CD14-positive monocyte (primary cell): Measurements from ENCODE around the gene TP53TG3F. TPM values are rescaled to one million over a fixed set of nuclear protein-coding genes. Genes with fewer than 3 reads are reported as not detected.
"Not testable (repeated sequence)": the region's sequence is repeated elsewhere in the genome, so short reads cannot be mapped to it uniquely, and the experiment has no call there.

Experiments used
- DNase-seq, 3 donors: peaks; one replicate each; pipeline ENCODE4 v3.0.0-alpha.2; 2011 to 2022
- H2AFZ ChIP-seq: 2 replicates; pipeline ENCODE4 v1.6.0; 2012; ENCODE audit warnings: mild to moderate bottlenecking, low read depth, low read length, inconsistent platforms; ENCODE audit not compliant: insufficient read depth, poor library complexity, severe bottlenecking
- H3K27ac ChIP-seq, 2 donors: 1 replicate in 1 of 2; 2 replicates in 1 of 2; pipeline ENCODE4 v1.5.1; 2012 to 2013; ENCODE audit warnings: low read length in 2 of 2, control low read depth in 1 of 2, inconsistent platforms in 1 of 2, low read depth in 1 of 2, mild to moderate bottlenecking in 1 of 2
- H3K27me3 ChIP-seq, 2 donors: one replicate each; pipeline versions ENCODE4 v1.6.0 to v1.6.1; 2011 to 2013; ENCODE audit warnings: low read length in 2 of 2; ENCODE audit not compliant: control insufficient read depth in 2 of 2, insufficient read depth in 2 of 2
- H3K36me3 ChIP-seq, 2 donors: replicated peaks in 1 of 2; 1 replicate in 1 of 2; 2 replicates in 1 of 2; pipeline versions ENCODE4 v1.5.1 to v1.6.1; 2012 to 2013; ENCODE audit warnings: low read length in 2 of 2, control low read depth in 1 of 2, inconsistent platforms in 1 of 2, mild to moderate bottlenecking in 1 of 2; ENCODE audit not compliant: insufficient read depth in 2 of 2, control insufficient read depth in 1 of 2
- H3K4me1 ChIP-seq, 2 donors: 1 replicate in 1 of 2; 2 replicates in 1 of 2; pipeline versions ENCODE4 v1.5.1 to v1.6.1; 2012 to 2013; ENCODE audit warnings: low read length in 2 of 2, control low read depth in 1 of 2, inconsistent platforms in 1 of 2, mild to moderate bottlenecking in 1 of 2, moderate library complexity in 1 of 2; ENCODE audit not compliant: insufficient read depth in 2 of 2, control insufficient read depth in 1 of 2
- H3K4me2 ChIP-seq: replicated peaks from 2 replicates; pipeline ENCODE3; 2012; ENCODE audit warnings: low read length, moderate library complexity, mild to moderate bottlenecking; ENCODE audit not compliant: poor library complexity, severe bottlenecking; ENCODE audit errors: extremely low read depth
- H3K4me3 ChIP-seq, 3 experiments: fragments of 200-600 bp in 1 of 3; sonication (generic) in 1 of 3; replicated peaks in 1 of 3; 1 replicate in 2 of 3; 2 replicates in 1 of 3; pipeline ENCODE4 v1.5.1; 2011 to 2013; ENCODE audit warnings: low read length in 3 of 3, mild to moderate bottlenecking in 3 of 3, control low read depth in 2 of 3, low read depth in 2 of 3, inconsistent platforms in 1 of 3, moderate library complexity in 1 of 3
- H3K79me2 ChIP-seq: 2 replicates; pipeline ENCODE4 v1.6.0; 2012; ENCODE audit warnings: mild to moderate bottlenecking, control low read depth, inconsistent platforms, low read length, moderate library complexity; ENCODE audit not compliant: insufficient read depth
- H3K9ac ChIP-seq: 2 replicates; pipeline ENCODE4 v1.6.0; 2017; ENCODE audit warnings: low read length, mild to moderate bottlenecking; ENCODE audit not compliant: insufficient read depth, poor library complexity, severe bottlenecking
- H3K9me3 ChIP-seq, 2 donors: replicated peaks in 1 of 2; 1 replicate in 1 of 2; 2 replicates in 1 of 2; pipeline versions ENCODE4 v1.5.1 to v1.6.1; 2012 to 2013; ENCODE audit warnings: low read length in 2 of 2, control low read depth in 1 of 2; ENCODE audit not compliant: control insufficient read depth in 1 of 2, insufficient read depth in 1 of 2
- H4K20me1 ChIP-seq: 2 replicates; pipeline ENCODE4 v1.6.0; 2012; ENCODE audit warnings: mild to moderate bottlenecking, low read length, control low read depth, moderate library complexity; ENCODE audit not compliant: insufficient read depth
- H3K27ac Mint-ChIP-seq, 7 donors: one replicate each; pipeline ENCODE4 v1.8.0; 2020; ENCODE audit warnings: mild to moderate bottlenecking in 7 of 7, mixed read lengths in 7 of 7, moderate library complexity in 6 of 7, inconsistent platforms in 2 of 7
- H3K27me3 Mint-ChIP-seq, 3 donors: one replicate each; pipeline ENCODE4 v1.8.0; 2021 to 2022; ENCODE audit warnings: low read depth in 3 of 3, mild to moderate bottlenecking in 3 of 3, mixed read lengths in 3 of 3, moderate library complexity in 3 of 3, inconsistent platforms in 1 of 3
- H3K36me3 Mint-ChIP-seq, 2 donors: one replicate each; pipeline ENCODE4 v1.8.0; 2020; ENCODE audit warnings: mixed read lengths in 2 of 2, inconsistent platforms in 1 of 2, mild to moderate bottlenecking in 1 of 2
- H3K4me1 Mint-ChIP-seq: one replicate; pipeline ENCODE4 v1.8.0; 2020; ENCODE audit warnings: mild to moderate bottlenecking, mixed read lengths
- H3K4me3 Mint-ChIP-seq, 2 donors: one replicate each; pipeline ENCODE4 v1.8.0; 2020; ENCODE audit warnings: mild to moderate bottlenecking in 2 of 2, mixed read lengths in 2 of 2, moderate library complexity in 1 of 2
- H3K9me3 Mint-ChIP-seq, 7 donors: one replicate each; pipeline ENCODE4 v1.8.0; 2020 to 2022; ENCODE audit warnings: mixed read lengths in 7 of 7, mild to moderate bottlenecking in 6 of 7, moderate library complexity in 6 of 7, inconsistent platforms in 2 of 7
- WGBS: methylation state at CpG from one replicate; pipeline ENCODE4 v1.1.5; 2013; ENCODE audit warnings: missing lambda C conversion rate; ENCODE audit not compliant: insufficient coverage; 5-methylcytosine and 5-hydroxymethylcytosine counted together
- intact Hi-C, 2 donors: fragments of 100-400 bp; cut with micrococcal nuclease; formaldehyde crosslinking; loops; one replicate each; pipeline versions ENCODE4 v1.15.0 to v1.15.1; 2023
- polyA plus RNA-seq, 3 donors: library from polyadenylated mRNA; depleted of rRNA in 1 of 3; unstranded in 2 of 3; stranded (reverse) in 1 of 3; fragments of 300-500 nt in 2 of 3; fragments of >200 nt in 1 of 3; fragmentation: Illumina TruSeq in 2 of 3; gene quantifications; 1 replicate in 2 of 3; 2 replicates in 1 of 3; pipeline ENCODE4 v1.2.3, GENCODE V29; 2012 to 2021
- small RNA-seq: library from RNA; depleted of rRNA; stranded (forward); fragments of <200 nt; gene quantifications from one replicate; pipeline ENCODE3, GENCODE V24; 2012; ENCODE audit warnings: low read depth; ENCODE audit not compliant: insufficient read length

Gene TP53TG3F
- polyA plus RNA-seq, 3 donors = not detected

DNA sequence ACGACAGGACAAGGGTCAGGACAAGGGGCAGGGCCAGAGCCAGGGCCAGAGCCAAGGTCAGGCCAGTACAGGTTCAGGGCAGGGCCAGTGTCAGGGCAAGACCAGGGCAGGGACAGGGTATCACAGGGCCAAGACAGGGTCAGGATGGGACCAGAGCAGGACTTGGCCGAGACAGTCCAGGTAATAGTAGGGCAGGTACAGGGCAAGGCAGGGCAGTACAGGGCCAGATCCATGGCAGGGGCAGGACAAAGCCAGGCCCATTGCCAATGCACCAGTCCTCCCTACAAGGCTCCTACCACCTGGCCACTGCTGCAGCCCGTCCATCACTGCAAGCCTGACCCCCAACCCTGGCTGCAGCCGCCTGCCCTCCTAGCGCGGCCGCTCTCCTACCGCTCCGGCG, 50.5 kb downstream of the TP53TG3F start:
- H3K4me1 Mint-ChIP-seq, H2AFZ ChIP-seq, H3K27ac ChIP-seq, H3K4me3 Mint-ChIP-seq, H3K79me2 ChIP-seq, H3K36me3 ChIP-seq, H3K27me3 Mint-ChIP-seq, H3K4me2 ChIP-seq, intact Hi-C loops, H3K27ac Mint-ChIP-seq, DNase-seq, H3K9ac ChIP-seq, H3K4me1 ChIP-seq, H3K36me3 Mint-ChIP-seq, H3K4me3 ChIP-seq, H3K27me3 ChIP-seq, H3K9me3 ChIP-seq, H3K9me3 Mint-ChIP-seq, H4K20me1 ChIP-seq: not testable (repeated sequence)
- 100% methylated on average over 1 of the region's 10 CpGs for WGBS

Small RNA genes within 50 kb of the gene (small RNA-seq; reads per million reads assigned to genes)
- gene AC136944.5 = not detected
- not detected for gene AC136944.6

Other genes with a start within 250 kb of the TP53TG3F start
- not detected for gene TP53TG3E, start 155.3 kb upstream of the TP53TG3F start, polyA plus RNA-seq
- not detected for gene TP53TG3B, start 98.8 kb upstream of the TP53TG3F start, polyA plus RNA-seq